Measurements from ENCODE around the gene BCAS3. TPM values are rescaled to one million over a fixed set of nuclear protein-coding genes. Genes with fewer than 3 reads are reported as not detected.
"Not testable (repeated sequence)": the region's sequence is repeated elsewhere in the genome, so short reads cannot be mapped to it uniquely, and the experiment has no call there.

The BCAS3 gene
- total RNA-seq, 1 donor from 2014 or later: 25.6 TPM

DNA sequence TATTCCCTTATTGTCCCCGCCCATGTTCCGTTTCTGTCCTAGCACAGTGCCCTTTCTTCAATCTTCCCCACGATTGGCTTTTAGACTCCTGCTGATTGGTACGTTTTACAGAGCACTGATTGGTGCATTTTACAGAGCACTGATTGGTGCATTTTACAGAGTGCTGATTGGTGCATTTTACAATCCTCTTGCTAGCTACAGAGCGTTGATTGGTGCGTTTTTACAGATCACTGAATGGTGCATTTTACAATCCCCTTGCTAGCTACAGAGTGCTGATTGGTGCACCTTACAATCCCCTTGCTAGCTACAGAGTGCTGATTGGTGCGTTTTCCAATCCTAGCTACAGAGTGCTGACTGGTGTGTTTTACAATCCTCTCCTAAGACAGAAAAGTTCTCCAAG, 3.0 kb upstream of the BCAS3 start:
- DNase-seq (ENCODE audit: low spot score): not testable (repeated sequence)

DNA sequence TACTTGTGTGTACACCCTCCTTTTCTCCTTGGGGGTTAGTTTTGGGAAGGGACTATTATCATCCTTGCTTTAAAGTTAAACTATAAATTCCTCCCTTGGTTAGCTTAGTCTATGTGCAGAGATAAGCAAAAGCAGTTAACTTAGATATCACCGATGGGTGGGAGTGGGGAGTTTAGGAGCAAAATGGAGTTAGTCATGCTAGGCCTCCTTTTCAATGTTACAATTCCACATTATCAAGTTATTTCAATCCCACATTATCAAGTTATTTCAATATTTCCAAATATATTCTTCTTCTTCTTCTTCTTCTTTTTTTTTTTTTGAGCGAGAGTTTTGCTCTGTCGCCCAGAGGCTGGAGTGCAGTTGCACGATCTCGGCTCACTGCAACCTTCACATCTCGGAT, 1.7 kb upstream of the BCAS3 start:
- DNase-seq (ENCODE audit: low spot score): no peak

DNA sequence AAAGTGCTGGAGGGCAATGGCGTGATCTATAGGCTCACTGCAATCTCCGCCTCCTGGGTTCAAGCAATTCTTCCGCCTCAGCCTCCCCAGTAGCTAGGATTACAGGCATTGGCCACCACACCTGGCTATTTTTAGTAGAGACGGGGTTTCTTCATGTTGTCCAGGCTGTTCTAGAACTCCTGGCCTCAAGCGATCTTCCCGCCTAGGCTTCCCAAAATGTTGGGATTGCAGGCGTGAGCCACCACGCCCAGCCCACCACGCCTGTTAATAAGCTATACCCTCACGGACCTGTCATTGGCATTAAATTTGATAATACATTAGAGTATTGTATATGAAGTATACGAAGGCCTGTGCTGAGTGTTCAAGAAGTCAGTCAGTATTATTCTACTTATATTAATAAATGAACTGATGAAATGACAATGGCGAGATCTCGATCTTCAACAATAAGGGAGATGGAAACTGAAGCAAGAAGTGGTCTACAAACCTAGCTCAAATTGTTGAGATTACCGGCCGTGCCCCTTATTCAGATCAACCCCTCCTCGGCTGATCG, 818 bp upstream of the BCAS3 start:
- DNase-seq (ENCODE audit: low spot score): no peak

DNA sequence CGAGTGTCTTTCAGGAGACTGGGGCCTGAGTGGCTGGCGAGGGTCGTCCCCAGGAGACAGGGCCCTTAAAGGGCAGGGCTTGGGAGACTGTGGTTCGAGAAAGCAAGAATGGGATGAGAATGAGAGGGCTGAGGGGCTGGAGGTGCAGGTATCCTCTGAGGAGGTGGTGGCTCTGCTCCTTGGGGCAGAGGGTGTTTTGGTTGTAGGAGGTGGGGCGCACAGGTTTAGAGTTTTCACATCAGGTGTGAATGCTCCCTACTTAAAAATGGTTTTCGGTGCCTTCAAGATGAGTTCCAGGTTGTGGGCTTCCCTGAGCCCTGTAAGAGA, 430 bp downstream of the BCAS3 start:
- no peak for DNase-seq (ENCODE audit: low spot score)

DNA sequence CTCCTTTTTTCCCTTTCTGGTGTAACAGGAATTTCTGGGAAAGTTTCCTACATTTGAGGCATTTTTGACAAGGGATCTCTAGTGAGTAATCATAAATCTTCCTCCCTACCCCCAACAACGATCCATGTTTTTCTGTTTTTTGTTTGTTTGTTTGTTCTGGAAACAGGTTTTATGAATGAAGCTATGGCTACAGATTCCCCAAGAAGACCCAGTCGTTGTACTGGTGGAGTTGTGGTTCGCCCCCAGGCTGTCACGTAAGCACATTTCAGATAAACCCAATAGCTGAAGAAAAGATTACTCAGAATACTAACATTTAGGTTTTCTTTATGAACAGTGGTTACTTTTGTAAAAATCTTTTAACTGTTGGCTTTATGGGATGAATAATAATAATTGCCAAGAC, 1.6 kb downstream of the BCAS3 start:
- no peak for DNase-seq (ENCODE audit: low spot score)

DNA sequence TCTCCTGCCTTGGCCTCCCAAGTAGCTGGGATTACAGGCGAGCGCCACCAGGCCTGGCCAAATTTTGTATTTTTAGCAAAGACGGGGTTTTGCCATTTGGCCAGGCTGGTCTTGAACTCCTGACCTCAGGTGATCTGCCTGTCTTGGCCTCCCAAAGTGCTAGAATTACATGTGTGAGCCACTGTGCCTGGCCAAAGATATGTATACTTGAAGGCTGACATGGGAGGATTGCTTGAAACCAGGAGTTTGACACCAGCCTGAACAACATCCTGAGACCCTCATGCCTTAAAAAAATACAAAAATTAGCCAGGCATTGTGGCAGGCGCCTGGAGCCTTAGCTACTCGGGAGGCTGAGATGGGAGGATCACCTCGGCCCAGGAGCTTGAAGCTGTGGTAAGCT, 3.1 kb downstream of the BCAS3 start:
- DNase-seq (ENCODE audit: low spot score): no peak

DNA sequence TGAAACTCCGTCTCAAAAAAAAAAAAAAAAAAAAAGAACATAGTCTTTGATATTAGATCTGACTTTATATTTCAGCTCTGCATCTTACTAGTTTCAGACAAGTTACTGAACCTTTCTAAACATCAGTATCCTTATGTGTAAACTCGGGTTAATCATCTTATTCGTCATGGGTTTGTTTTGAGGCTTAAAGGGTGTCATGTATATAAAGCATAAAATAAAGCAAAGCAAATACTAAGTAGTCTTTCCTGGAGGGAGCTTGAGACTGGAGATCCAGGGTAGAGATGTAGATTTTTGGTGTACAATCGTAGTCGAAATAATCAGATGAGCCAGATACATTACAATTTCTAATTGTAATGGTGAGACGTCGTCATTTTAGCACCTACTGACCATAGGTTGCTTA, 7.8 kb downstream of the BCAS3 start:
- no peak for DNase-seq (ENCODE audit: low spot score)

DNA sequence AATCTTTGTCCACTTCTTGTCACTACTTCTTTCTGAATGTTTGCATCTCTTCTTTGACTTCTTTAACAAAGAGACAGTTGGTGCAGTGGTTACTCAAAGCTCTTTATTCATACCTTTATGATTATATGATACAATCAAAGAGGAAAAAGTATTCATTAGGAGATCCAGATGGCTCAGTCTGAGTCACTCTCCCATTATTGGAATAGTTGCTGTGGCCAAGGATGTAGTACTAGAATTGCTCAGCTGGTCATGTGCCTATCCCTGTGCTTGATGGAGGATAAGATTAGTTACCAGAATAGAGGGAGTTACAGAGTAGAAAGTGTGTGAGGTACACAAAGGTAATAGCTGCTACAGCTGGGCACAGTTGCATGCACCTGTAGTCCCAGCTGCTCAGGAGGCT, 18.3 kb downstream of the BCAS3 start:
- no peak for DNase-seq (ENCODE audit: low spot score)

DNA sequence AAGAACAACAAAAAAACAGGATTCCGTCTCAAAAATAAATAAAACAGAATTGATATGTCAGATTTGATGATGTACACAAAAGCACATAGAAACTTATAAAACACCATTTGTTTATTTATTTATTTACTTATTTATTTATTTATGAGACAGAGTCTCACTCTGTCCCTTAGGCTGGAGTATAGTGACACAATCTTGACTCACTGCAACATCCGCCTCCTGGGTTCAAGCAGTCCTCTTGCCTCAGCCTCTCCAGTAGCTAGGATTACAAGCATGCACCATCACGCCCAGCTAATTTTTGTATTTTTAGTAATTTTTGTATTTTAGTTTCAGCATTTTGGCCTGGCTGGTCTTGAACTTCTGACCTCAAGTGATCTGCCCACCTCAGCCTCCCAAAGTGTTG, 21.4 kb downstream of the BCAS3 start:
- DNase-seq (ENCODE audit: low spot score): no peak

DNA sequence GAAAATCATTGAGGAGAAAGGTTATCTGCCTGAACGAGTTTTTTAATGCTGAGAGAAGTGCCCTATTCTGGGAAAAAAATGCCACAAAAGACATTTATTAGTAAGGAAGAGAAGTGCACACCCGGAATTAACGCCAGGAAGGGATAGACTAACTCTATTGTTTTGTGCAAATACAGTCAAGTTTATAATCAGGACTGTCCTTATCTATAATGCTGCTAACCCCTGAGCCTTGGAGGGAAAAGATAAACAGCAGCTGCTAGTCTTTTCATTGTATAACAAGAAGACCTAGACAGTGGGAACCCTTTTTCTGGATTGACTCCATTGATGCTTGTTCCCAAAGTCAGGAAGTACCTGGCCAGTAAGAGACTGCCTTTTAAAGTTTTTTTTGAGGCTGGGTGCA, 26.5 kb downstream of the BCAS3 start:
- DNase-seq (ENCODE audit: low spot score): no peak

DNA sequence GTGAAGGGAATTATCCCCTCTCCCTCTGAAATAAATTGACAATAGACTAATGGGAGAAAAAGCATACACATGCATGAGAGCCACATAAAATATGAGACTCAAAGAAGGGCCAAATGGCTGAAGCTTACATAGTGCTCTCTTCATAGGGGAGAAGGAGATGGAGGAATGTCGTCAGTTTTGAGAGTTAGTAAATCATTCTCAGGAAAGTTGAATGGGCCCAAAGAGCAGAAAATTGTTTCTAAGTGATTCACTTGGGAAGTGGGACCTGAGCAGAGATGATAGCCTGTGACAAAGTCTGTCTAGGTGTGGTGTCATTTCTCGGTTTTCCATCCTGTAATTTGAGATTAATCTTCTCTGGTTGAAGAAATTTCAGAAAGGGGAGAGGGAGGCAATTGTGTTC, 35.0 kb downstream of the BCAS3 start:
- no peak for DNase-seq (ENCODE audit: low spot score)

DNA sequence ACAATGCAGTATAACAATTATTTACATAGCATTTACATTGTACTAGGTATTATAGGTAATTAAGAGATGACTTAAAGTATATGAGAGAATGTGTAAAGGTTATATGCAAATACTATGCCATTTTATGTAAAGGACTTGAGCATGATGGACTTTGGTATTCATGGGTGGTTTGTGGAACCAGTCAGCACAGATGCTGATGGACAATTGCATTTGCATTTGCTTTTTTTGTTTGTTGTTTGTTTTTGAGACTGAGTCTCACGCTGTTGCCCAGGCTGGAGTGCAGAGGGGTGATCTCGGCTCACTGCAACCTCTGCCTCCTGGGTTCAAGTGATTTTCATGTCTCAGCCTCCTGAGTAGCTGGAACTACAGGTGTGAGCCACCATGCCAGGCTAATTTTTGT, 36.0 kb downstream of the BCAS3 start:
- no peak for DNase-seq (ENCODE audit: low spot score)

DNA sequence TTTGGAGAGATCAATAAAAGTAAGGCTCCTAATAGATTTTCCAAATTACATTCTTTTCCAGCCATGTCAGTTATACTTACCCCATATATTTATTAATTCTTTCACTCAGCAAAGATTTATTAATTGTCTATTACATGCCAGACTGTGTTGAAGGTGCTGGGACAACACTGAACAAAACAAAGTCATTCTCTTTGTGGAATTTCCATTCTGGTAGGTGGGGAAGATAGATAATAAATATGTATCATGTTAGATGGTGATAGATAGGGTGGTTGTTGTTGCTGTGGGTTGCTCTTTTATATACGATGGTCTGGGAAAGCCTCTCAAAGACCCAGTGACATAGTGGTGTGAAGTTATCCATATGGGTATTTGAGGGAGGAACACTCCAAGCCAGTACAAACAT, 39.1 kb downstream of the BCAS3 start:
- DNase-seq (ENCODE audit: low spot score): no peak

DNA sequence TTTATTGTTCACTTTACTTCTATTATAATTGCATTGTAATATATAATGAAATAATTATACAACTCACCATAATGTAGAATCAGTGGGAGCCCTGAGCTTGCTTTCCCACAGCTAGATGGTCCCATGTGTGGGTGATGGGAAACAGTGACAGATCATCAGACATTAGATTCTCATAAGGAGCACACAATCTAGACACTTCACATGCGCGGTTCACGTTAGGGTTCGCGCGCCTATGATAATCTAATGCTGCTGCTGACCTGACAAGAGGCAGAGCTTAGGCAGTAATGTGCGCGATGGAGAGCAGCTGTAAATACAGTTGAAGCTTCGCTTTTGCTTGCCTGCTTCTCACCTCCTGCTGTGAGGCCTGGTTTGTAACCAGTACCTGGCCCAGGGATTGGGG, 40.2 kb downstream of the BCAS3 start:
- DNase-seq (ENCODE audit: low spot score): no peak

DNA sequence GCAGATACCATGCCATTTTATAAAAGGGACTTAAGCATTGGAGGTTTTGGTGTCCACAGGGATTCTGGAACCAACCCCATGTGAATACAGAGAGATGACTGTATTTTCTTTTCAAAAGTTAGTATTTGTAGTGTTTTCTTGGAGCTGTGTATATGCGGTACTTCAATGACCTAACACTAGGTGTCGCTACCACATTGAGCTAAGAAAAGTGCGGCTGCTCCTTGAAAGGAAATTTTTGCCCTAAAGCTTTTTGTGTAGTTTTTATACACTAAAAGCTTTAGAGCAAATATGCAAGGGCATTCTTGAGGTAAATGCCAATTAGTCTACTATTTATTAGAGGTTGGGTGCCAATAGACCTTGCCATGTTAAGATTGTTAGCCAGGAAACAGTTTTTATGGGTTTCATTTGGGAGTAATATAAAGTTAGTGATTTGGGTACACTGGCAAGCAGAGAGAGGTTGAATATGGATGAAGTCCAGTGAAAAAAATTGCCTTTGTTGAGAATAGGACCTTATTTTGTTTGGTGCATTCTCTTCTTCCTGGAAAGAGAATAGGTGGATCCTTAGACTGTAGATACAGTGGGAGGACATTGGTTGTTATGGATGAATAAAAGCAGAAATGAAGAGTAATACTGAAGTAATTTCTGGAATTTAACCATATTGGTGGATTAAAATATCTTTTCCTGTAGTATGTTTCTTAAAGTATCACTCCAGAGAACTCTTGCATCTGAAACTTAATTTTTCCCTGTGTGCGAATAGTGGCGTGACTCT, 43.3 kb downstream of the BCAS3 start:
- peak; percentile 57 for DNase-seq (ENCODE audit: low spot score)

DNA sequence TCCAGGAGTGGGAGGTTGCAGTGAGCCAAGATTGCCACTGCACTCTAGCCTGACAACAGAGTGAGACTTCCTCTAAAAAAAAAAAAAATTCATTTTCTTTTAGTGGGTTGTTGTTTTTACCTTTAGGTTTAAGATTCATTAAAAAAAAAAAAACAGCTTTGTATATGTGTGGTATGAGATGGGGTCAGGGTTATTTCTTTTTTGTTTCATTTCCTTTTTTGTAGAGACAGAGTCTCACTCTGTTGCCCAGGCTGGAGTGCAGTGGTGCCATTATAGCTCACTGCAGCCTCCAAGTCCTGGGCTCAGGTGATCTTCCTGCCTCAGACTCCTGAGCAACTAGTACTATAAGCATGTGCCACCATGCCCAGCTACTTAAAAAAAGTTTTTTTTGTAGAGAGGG, 47.0 kb downstream of the BCAS3 start:
- no peak for DNase-seq (ENCODE audit: low spot score)

DNA sequence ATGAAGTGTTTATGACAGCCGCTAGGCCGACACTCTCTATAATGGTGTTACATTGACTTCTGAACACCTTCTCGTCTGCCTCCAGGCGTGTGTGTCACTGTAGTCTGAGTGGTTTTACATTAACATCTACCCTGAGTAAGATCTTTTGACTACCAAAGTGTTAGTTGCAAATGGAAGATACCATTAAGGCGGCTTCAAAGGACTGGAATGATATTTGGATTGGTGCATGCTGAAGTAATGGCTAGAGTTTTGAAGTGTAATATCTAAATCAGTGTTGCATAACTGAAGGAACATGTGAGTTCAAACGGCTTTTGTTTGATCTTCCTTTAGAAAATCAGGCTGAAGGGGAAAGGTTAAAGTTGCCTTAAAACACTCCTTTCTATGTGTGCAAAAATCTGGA, 52.2 kb downstream of the BCAS3 start:
- DNase-seq (ENCODE audit: low spot score): no peak

DNA sequence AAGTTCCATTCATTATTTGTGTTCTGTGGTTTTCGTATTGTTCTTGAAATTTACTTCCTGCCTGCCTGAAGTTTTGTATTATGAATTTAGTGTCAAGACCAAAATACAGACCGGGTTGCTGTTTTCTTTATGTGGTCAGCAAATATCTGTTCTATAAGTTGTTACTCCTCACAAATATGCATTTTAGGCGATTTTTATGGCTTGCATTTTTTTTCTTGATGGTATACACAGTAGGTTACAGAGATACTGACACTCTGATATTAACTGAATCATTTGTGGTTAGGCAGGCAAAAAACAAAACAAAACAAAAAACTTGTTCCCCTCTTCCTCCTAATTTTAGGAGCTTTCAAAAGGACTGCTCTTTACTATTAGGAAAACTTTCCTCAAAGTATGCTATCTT, 52.6 kb downstream of the BCAS3 start:
- no peak for DNase-seq (ENCODE audit: low spot score)

DNA sequence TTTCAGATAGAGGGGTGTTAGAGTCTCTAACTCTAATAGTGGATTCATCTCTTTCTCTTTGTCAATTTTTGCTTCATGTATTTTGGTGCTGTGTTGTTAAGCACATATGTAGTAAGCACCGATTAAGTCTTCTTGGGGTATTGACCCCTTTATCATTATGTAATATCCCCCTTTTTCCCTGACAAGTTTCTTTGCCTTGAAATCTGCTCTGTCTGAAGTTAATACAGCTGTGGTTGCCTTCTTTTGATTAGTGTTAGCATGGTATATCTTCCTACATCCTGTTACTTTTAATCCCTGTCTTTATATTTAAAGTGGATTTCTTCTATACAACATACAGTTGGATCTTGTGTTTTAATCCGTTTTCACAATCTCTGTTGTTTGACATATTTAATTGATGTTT, 60.6 kb downstream of the BCAS3 start:
- no peak for DNase-seq (ENCODE audit: low spot score)

DNA sequence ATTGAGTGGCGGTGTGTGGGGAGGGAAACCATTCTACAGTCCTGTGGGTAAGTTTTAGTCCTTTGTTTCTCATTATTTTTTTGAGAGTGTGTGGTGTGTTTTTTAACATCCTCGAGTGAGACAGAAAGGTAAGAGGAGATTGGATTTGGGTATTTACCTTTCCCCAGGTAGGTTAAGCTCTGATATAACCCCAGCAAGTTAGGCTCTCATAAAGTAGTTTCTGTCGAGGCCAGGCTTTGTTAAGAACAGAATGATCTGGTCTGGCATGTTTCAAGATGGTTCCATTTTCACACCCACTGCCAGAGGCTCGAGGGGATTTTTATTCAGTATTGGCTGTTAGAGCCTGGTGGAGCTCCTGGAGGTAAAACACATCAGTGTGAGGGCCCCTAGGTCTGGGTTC, 62.9 kb downstream of the BCAS3 start:
- DNase-seq (ENCODE audit: low spot score): no peak

DNA sequence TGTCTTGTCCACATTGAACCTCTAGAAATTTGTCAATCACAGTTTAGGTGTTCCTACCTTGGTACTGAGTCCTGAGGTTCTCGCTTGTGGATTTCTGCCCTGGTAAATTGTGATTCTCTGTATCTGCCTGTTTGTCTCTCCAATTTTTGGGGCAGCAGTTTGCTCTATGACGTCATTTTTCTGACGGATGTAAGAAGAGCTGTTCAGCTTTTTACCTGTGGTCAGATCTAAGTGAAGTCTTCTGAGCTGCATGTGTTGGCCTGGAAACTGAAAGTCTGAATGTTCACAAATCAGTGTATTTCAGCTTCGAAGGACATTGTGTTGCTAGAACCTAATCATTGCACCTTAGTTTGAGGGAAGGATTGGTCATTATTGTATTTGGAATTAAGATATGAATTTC, 63.4 kb downstream of the BCAS3 start:
- no peak for DNase-seq (ENCODE audit: low spot score)

DNA sequence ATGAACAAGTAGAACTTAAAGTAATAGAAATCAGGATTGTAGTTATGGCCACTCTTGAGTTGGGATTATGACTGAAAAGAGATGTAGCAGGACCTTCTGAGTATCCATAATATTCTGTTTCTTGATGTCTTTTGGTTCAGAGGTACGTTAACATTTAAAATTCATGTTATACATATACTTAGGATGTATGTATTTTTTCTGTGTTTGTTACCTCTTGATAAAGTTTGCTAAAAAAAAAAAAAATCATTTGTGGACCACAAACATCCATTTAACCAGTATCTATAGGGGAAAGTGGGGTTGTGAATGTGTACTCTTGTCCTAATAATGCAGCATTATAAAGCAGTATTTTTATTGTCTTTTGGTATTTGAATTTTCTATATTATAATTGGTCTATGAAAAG, 65.6 kb downstream of the BCAS3 start:
- no peak for DNase-seq (ENCODE audit: low spot score)

DNA sequence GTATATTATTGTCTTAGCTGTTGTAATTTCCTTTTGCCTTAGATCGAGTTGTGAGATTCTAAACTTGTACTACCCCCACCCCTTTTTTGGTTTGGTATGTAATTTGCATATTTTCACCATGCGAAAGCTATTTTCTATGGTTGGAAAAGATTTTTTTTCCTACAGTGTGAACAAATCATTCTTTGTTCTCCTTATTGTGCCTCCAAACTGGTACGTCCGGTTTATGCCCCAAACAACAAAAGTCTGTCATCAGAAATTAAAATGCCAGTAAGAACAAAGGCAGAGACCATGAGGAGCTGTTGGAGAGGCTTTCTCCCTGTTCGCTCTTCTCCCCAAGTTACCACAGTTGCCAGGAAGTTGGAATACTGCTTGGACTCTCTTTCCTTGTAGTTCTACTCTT, 66.1 kb downstream of the BCAS3 start:
- no peak for DNase-seq (ENCODE audit: low spot score)

DNA sequence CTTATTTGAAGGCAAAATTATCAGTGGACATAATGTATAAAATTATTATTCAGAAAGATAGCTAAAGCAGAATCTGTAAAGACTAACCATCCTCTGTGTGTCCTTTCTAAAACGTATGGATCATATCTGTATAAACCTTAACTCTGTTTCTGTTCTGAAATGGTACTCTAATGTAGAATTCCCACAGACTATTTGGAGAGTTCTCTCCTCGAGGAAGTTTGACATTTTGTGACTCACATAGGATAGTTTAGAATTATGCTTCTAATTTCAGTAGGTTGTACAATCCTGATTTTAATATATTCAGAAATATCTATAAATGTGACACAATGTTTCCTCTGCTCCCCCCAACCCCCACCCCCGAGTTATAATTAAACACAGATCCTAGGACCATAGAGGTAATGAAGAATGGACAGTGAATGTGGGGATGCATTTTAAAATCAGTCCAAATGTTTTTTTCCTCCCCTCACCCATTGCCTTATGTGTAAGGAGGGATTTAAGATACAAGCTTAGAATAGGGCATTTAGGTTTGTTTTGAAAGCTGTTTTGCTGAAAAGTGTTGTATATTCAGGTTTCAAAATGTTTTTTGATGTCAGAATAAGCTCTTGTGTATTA, 66.8 kb downstream of the BCAS3 start:
- DNase-seq (ENCODE audit: low spot score): no peak
